HG03039 (cell line): ENCODE measurements around the gene FREM2.

Experiments used
- ATAC-seq: cut with Tn5 transposase; IDR thresholded peaks from one replicate; pipeline ENCODE4 v1.9.1; 2021; ENCODE audit warnings: mild to moderate bottlenecking, moderate library complexity; ENCODE audit not compliant: unreplicated experiment

The FREM2 gene

DNA sequence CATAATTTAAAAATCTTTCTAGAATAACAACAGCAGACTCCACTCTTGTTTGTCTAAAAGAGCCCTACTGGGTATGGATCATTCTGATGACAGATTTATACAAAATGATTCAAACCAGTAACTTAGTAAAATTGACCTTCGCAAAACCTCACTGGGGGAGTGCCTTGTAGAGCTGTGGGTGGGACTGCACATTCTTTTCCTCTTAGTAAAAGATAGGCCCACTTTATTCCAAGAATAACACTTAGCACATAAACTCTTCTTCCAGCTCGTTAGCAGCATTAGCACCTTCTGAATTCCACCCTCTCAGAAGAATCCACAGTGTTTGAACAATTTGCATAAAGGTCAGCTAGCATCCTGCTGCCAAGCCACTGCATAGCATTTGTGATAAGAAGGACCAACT, 196.9 kb downstream of the FREM2 start:
- no peak for ATAC-seq

DNA sequence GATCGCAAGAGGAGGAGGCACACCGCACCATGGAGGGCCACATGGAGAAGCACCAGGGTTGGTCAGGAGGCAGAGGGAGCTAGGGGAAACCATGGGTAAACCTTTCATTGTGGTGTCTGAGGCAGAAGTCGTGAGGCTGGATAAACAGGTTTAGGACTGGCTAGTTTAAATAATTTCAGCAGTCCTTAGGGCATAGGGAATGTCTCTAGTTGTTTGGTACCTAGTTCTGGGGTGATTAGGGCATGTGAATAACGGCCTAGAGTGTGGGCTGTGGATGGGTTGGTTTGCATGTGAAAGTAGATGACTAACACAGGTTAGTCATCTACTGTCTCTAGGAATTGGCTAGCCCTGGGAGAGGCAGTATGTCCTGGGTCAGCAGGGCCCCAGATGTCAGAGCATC, 201.4 kb downstream of the FREM2 start:
- no peak for ATAC-seq

DNA sequence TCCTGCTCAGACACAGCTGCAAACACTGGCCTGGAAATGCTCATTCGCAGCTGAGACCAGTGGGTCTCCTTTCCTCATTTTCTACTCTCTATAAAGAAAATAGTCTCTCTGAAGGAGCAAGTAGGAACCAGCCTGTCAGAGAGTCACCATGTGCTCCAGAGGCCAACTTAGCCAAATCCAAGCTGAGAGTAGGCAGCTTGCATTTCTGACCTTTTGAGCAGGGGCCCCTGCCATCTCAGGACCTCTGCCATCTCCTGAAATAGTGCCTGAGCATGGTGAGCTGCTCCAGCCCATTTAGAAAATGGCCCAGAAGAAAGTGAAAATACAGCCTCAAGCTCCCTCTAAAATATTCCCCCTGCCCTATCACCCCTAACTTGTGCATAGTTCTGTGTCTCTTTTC, 208.2 kb downstream of the FREM2 start:
- no peak for ATAC-seq

DNA sequence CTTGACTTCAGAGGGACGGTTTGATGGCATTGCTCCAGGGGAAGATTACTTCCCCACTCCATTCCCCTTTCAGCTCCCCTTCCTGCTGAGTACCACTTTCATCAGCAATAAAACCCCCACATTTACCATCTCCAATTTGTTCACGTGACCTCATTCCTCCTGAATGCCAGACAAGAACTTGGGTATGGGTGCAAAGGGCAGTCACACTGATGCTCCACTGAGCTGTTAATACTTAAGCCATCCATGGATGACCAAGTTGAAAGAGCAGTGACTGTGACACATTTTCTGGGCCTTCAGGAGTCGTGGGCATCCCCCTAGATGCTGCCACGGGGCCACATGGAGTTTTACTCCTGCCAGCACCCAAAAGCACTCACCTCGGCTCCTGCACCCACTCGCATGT, 210.6 kb downstream of the FREM2 start:
- ATAC-seq: no peak

DNA sequence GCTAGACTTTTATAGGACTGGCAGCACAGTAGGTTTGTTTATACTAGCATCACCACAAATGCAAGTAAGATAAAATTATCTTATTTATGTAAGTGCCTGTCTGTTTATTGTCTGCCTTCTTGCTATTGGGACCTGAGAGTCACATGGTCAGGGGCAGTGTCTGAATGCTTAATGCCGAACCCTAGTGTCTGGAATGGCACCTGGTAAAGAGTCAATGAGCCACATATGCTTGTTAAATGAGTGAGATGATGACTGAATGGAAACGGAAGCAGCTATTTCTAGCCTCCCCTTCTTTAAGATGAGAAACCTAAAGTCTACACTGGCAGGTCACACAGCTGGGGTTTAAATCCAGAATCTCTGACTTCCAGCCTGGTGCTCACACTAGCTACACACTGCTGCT, 211.6 kb downstream of the FREM2 start:
- no peak for ATAC-seq

DNA sequence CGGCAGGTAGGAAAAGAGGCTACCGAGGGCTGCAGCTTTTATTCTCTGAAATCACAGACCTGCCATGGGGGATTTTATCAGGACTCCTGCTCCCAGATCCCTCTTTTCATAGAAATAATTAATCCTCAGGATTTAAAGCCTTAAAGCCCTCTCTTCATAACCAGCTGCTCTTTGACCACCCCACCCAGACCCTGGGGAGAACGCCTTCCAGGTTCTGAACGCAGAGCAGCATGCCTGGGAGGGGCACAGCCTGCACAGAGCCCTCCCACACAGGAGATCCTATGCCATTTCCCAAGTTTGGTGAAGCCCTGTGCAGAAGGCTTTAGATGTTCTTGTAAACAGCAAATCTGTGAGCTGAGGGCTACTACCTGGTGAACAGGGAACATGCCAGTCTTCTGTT, 212.7 kb downstream of the FREM2 start:
- ATAC-seq: no peak

DNA sequence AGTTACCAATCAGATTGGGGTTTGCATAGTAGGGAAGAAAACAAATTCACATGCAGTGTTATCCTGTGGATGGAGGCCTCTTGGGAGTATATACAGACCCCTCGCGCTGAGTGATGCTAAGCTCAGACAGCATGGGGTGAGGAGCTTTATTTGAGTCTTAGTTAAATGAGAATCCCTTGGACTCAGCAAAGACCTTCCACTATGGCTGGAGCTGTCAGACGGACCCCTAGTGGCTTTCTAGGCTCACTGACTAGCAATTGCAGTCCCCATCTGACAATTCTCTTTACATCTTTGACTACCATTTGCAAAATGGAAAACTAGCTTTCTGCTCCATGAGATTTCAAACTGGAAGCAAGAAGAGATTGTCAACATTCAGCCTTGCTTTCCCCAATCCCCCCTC, 213.3 kb downstream of the FREM2 start:
- no peak for ATAC-seq

DNA sequence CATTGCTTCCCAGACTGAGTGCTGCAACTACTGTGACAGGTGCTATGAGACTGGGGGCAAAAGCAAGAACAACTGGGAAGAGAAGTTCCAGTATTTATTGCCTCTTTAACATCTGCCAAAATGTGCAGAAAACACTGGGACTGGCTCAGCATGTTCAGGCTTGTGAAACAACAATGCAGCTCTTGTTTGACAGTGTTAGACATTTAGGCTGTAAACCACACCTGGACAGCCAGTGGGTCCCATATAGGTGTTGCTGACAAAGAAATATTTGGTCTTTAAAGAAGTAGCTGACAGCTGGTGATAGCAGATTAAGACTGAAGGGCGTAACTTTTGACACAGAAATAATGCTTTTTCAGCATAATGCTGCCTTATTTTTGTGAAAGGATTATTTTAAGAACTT, 215.7 kb downstream of the FREM2 start:
- ATAC-seq: no peak

DNA sequence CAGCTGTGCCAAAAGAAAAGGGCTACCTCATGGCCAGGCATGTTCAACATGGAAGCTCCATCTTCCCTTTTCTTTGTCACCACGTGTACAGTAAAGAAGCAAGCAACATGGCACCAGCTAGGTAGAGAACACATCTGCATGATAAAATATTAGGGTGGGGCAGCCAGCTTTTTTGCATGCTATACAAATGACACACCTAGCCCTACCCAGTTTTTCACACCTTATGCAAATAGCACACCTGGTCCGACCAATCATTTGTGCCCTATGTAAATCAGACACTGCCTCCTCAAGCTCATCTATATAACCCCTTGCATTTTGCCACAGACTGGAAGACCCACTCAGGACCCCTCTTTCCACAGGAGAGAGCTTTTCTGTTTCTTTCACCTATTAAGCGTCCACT, 218.2 kb downstream of the FREM2 start:
- ATAC-seq: no peak

DNA sequence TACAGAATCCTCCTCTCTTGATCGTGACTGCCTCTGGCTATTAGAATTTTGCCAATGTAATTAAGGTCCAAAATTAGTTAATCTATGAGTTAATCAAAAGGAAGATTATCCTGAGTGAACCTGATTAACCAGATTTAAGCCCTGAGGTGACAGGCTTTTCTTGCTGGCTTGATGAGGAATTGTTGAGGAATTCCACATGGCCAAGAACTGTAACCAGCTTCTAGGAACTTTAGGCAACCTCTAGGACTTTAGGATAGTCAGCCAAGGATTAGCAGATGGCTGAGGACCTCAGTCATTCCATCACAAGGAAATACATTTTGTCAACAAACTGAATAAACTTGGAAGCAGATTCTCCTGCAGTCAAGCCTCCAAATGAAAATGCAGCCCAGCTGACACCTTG, 219.0 kb downstream of the FREM2 start:
- no peak for ATAC-seq

DNA sequence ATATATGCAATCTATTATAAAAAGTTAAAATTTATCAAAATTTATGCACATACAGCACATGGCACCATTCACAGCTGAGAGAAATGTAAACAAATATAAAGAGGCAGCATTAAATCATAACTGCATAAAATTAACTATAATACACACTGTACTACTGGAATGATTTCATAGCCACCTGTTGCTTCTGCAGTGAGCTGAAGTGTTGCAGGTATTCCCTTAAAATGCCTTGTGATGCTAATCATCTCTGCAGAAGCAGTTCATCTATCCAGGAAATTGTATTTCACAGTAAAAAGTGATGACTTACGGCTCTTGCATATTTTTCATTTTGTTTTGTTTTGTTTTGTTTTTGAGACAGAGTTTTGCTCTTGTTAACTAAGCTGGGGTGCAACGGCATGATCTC, 221.7 kb downstream of the FREM2 start:
- ATAC-seq: no peak

DNA sequence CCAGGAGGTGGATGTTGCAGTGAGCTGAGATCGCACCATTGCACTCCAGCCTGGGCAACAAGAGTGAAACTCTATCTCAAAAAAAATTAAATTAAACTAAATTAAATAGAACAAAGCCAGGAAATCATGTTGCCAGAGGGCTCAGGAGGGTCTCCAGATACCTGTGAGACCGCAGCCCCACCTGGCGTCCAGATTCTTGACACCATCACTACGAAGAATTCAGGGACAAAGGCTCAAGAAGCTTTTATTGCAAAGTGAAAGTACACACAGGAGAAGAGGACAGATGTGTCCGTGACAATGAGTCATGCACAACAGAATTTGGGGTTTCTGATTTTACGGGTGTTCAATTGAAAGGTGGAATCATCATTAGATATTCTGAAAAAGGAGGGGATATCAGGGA, 227.2 kb downstream of the FREM2 start:
- ATAC-seq: no peak

DNA sequence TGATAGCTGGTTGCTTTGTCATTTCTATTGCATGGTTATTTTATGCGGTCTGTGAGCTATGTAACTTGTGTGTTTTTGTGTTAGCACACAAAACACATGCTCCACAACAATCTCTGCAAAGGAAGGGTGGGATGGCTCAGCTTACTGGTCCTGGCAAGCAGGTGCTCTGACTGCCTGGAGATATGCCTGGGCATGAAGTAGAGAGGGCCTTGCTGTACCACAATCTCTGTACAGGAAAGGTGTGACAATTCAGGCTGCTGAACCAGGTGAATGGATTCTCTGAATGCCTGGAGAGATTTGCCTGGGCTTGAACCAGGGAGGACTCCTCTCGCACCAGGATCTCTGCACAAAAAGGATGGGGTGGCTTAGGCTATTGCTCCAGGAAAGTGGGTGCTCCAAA, 234.2 kb downstream of the FREM2 start:
- ATAC-seq: no peak

DNA sequence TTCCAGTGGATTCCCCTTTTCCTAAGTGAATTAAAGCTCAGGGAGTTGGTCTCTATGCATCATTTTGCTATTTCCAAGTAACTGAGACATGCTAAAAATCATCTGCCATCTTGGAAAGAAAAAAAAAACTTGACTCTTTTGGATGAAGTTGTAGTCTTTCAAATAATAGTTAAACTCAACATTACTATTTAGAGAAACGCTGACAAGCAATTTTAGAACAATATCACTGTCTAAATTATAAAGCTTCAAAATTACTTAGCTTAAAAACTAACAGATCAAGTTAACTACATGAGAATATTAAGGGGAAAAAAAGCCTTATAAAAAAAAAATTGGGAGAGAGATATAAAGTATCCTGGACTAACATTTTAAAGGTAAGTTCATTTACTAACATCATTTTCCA, 235.3 kb downstream of the FREM2 start:
- ATAC-seq: no peak

DNA sequence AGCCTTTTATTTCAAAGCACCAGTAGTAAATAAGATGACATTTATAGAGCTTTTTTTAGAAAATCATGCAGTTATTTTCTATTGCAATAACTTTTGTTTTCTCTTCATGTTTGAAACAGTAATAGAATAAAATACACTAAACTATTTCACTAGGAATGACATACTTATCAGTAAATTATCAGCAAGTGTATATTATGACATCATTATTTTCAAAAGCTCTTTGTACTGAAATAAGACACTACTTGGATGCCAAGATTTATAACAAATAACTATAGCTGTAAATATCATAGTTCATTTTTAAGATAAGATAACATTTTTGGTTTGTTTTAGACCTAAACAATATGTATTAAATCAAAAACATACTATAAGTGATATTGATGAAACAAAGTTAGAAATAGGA, 246.9 kb downstream of the FREM2 start:
- ATAC-seq: no peak
